Measurements from ENCODE around the gene ZNF532. TPM values are rescaled to one million over a fixed set of nuclear protein-coding genes. Genes with fewer than 3 reads are reported as not detected.

ZNF532 gene
- total RNA-seq, 2 donors from 2014 or later: 5.6 to 14.8 TPM

- H3K4me1 ChIP-seq: no peaks in the 10 kb centered on the region
- intact Hi-C loops (cut with DNase I): no loop called here
- TF ChIP-seq CTCF (IDR thresholded peaks at IDR 0.05): no peak
- H3K36me3 ChIP-seq: no peaks in the 10 kb centered on the region
- no peak for DNase-seq
- no peak overlapping the region for H3K9ac ChIP-seq (ENCODE audit: low read depth in 2 of 2, low read length in 2 of 2)
- no peaks in the 10 kb centered on the region for H3K27me3 ChIP-seq
- H3K9me3 ChIP-seq: no peaks in the 10 kb centered on the region
- H3K4me3 ChIP-seq: no peak overlapping the region
- H3K27ac ChIP-seq: no peak overlapping the region
Observed at GRCh38 chr18:58924473-58924872, 59.8 kb downstream of the ZNF532 start.

DNA sequence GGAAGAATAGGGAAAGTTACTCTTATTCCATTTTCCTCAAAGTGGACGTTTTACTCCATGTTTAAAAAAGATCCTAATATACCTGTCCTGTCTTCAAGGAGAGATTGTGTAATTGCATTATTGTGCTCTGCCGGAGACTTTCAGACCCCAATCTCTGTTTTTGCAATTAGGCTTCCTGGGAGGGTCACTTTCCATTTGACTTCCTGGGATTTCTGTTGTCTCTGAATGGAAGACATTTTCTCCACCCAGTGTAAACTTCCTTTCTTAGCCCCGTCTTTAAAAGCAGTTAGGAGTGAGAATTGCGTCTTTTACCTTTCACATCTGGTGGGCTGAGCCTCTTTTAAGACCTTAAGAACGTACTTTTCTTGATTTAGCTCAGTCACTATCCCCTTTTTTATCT is 63.0 kb downstream of the ZNF532 start:
- Histone ChIP-seq H3K4me1 (no peaks in the 10 kb centered on the region), H3K36me3 (no peaks in the 10 kb centered on the region), H3K9me3 (no peaks in the 10 kb centered on the region), H3K27ac (no peak overlapping the region), H3K27me3 (no peaks in the 10 kb centered on the region), H3K4me3 (no peak overlapping the region), H3K9ac (ENCODE audit: low read depth in 2 of 2, low read length in 2 of 2) (no peak overlapping the region)
- intact Hi-C loops (cut with DNase I): no loop called here
- DNase-seq: no peak
- no peak for TF ChIP-seq CTCF (IDR thresholded peaks at IDR 0.05)

DNA sequence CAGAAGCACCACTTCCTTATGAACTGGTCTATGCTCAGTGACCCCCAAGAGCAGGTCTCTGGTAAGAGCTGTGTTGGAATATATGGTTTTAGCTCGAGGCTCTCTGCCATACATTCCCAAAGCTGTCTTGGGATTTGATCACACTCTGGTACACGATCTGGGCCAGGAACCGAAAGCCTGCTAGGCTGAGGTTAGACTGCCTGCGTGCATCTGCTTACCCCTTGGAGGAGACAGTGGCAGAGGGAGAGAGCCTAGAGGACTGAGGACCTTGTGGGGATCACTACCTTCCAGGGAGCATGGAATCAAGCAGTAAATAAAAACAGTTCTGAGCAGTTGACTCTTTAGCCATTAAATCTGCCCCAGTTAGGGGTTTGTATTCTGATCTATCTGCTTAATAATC is 63.7 kb downstream of the ZNF532 start:
- intact Hi-C loops (cut with DNase I): no loop called here
- no peaks in the 10 kb centered on the region for H3K9me3 ChIP-seq
- no peak overlapping the region for H3K9ac ChIP-seq (ENCODE audit: low read depth in 2 of 2, low read length in 2 of 2)
- no peaks in the 10 kb centered on the region for H3K36me3 ChIP-seq
- no peak overlapping the region for H3K27ac ChIP-seq
- TF ChIP-seq CTCF (IDR thresholded peaks at IDR 0.05): no peak
- no peaks in the 10 kb centered on the region for H3K4me1 ChIP-seq
- no peaks in the 10 kb centered on the region for H3K27me3 ChIP-seq
- DNase-seq: no peak
- no peak overlapping the region for H3K4me3 ChIP-seq

DNA sequence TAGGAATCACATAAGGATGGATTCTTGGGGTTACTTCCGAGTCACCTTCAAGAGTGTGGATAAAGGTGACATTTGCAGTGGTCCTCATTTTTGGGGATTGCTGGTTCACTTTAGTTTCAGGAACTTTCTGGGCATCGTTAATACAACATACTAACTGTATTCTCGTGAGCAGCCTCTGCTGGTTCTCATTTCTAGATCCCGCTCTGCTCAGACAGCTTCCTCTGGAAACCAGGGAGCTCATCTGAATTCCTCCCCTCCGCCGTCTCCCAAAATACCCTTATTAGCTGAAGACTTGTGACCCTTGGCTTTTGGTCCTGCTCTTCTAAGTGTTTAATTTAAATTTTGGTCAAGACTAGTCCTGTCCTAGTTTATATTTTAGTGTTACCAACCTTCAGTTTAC is 64.5 kb downstream of the ZNF532 start:
- no peak for TF ChIP-seq CTCF (IDR thresholded peaks at IDR 0.05)
- intact Hi-C loops (cut with DNase I): no loop called here
- H3K9me3 ChIP-seq: no peaks in the 10 kb centered on the region
- H3K27ac ChIP-seq: no peak overlapping the region
- no peaks in the 10 kb centered on the region for H3K4me1 ChIP-seq
- DNase-seq: no peak
- no peaks in the 10 kb centered on the region for H3K27me3 ChIP-seq
- H3K9ac ChIP-seq (ENCODE audit: low read depth in 2 of 2, low read length in 2 of 2): no peak overlapping the region
- H3K4me3 ChIP-seq: no peak overlapping the region
- no peaks in the 10 kb centered on the region for H3K36me3 ChIP-seq

- H3K9me3 ChIP-seq: no peaks in the 10 kb centered on the region
- no peak overlapping the region for H3K27ac ChIP-seq
- no peaks in the 10 kb centered on the region for H3K36me3 ChIP-seq
- no peaks in the 10 kb centered on the region for H3K27me3 ChIP-seq
- DNase-seq: no peak
- H3K9ac ChIP-seq (ENCODE audit: low read depth in 2 of 2, low read length in 2 of 2): no peak overlapping the region
- no peak overlapping the region for H3K4me3 ChIP-seq
- intact Hi-C loops (cut with DNase I): no loop called here
- H3K4me1 ChIP-seq: no peaks in the 10 kb centered on the region
- TF ChIP-seq CTCF (IDR thresholded peaks at IDR 0.05): no peak
Observed at GRCh38 chr18:58934356-58934755, 69.7 kb downstream of the ZNF532 start.
